Measurements from ENCODE around the gene PGAP1. TPM values are rescaled to one million over a fixed set of nuclear protein-coding genes. Genes with fewer than 3 reads are reported as not detected.

PGAP1 gene
- total and polyA plus RNA-seq, 9 of the 15 experiments (the other 6 are each of a cell fraction or from before 2014, with no cell fraction given) = 0.08 to 0.73 (median 0.52) TPM

DNA sequence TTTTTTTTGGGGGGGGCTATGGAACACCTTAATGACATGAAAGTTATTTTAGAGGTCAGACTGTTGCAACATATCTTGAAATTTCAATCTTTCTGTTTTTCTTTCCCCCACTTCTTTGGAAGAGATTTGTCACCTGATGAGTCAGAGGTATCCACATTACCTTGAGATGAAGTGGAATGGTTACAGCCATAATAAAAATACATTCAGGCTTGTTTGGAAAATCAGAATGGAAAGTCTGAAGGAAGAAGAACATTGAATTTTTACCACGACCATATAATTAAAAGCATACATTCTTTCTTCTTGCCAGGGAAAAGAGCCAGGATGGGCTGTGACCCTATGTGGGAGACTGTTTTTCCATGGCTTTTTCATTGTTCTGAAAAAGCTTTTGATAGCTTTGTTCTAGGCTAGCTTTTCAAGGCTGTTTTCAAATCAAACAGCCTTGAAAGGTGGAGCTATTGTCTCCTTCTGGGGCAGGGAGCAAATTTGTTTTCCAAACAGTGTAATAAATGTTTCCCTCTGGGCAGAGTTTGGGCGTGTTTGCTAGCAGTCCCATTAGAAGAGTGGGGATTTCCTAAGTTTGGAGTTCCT lies 124.7 kb downstream of the PGAP1 start (continued):
- TF ChIP-seq, protein P1, sequence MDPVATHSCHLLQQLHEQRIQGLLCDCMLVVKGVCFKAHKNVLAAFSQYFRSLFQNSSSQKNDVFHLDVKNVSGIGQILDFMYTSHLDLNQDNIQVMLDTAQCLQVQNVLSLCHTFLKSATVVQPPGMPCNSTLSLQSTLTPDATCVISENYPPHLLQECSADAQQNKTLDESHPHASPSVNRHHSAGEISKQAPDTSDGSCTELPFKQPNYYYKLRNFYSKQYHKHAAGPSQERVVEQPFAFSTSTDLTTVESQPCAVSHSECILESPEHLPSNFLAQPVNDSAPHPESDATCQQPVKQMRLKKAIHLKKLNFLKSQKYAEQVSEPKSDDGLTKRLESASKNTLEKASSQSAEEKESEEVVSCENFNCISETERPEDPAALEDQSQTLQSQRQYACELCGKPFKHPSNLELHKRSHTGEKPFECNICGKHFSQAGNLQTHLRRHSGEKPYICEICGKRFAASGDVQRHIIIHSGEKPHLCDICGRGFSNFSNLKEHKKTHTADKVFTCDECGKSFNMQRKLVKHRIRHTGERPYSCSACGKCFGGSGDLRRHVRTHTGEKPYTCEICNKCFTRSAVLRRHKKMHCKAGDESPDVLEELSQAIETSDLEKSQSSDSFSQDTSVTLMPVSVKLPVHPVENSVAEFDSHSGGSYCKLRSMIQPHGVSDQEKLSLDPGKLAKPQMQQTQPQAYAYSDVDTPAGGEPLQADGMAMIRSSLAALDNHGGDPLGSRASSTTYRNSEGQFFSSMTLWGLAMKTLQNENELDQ (CRISPR knock-in tag; IDR thresholded peaks at IDR 0.05; ENCODE audit: borderline replicate concordance) = no peak
- TF ChIP-seq ZBTB1 (CRISPR knock-in tag; IDR thresholded peaks at IDR 0.05; ENCODE audit: borderline replicate concordance, low read depth) (no peak), HNRNPLL (IDR thresholded peaks at IDR 0.05; ENCODE audit: low read depth, low read length, poor library complexity, severe bottlenecking) (no peak)
- TF ChIP-seq, protein P2, sequence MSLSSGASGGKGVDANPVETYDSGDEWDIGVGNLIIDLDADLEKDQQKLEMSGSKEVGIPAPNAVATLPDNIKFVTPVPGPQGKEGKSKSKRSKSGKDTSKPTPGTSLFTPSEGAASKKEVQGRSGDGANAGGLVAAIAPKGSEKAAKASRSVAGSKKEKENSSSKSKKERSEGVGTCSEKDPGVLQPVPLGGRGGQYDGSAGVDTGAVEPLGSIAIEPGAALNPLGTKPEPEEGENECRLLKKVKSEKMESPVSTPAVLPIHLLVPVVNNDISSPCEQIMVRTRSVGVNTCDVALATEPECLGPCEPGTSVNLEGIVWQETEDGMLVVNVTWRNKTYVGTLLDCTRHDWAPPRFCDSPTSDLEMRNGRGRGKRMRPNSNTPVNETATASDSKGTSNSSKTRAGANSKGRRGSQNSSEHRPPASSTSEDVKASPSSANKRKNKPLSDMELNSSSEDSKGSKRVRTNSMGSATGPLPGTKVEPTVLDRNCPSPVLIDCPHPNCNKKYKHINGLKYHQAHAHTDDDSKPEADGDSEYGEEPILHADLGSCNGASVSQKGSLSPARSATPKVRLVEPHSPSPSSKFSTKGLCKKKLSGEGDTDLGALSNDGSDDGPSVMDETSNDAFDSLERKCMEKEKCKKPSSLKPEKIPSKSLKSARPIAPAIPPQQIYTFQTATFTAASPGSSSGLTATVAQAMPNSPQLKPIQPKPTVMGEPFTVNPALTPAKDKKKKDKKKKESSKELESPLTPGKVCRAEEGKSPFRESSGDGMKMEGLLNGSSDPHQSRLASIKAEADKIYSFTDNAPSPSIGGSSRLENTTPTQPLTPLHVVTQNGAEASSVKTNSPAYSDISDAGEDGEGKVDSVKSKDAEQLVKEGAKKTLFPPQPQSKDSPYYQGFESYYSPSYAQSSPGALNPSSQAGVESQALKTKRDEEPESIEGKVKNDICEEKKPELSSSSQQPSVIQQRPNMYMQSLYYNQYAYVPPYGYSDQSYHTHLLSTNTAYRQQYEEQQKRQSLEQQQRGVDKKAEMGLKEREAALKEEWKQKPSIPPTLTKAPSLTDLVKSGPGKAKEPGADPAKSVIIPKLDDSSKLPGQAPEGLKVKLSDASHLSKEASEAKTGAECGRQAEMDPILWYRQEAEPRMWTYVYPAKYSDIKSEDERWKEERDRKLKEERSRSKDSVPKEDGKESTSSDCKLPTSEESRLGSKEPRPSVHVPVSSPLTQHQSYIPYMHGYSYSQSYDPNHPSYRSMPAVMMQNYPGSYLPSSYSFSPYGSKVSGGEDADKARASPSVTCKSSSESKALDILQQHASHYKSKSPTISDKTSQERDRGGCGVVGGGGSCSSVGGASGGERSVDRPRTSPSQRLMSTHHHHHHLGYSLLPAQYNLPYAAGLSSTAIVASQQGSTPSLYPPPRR (CRISPR knock-in tag; IDR thresholded peaks at IDR 0.05; ENCODE audit: borderline replicate concordance) = no peak
